ENCODE results near the gene SHMT2. TPM values are rescaled to one million over a fixed set of nuclear protein-coding genes. Genes with fewer than 3 reads are reported as not detected.

The SHMT2 gene
- total and polyA plus RNA-seq, 5 experiments from 2014 or later, result 27.3 to 45.3 (median 31.2) TPM

Small RNA genes within 50 kb of the gene (microRNA-seq; reads per million reads assigned to microRNA genes)
- not detected for gene MIR1228 (ENCODE audit: borderline microRNAs expressed)

Other genes starting within 250 kb of the SHMT2 start
- 10 to 100 TPM; 10.6 to 11.2 TPM for gene ZBTB39, start 223.2 kb upstream of the SHMT2 start, total RNA-seq
- 1 to 10 TPM; 1.7 to 2.8 (median 1.9) TPM for gene ZBTB39, start 223.2 kb upstream of the SHMT2 start, polyA plus RNA-seq
- not detected for gene TAC3, start 213.2 kb upstream of the SHMT2 start, total RNA-seq
- gene TAC3, start 213.2 kb upstream of the SHMT2 start, polyA plus RNA-seq, result not detected
- 1 to 10 TPM in 1 of 2 experiments, under 1 TPM in 1; 0.39 to 1.1 TPM for gene MYO1A, start 179.6 kb upstream of the SHMT2 start, total RNA-seq
- gene MYO1A, start 179.6 kb upstream of the SHMT2 start, polyA plus RNA-seq, result under 1 TPM in 1 of 3 donors, not detected in 2; 0.05 TPM
- gene NEMP1, start 150.9 kb upstream of the SHMT2 start, total RNA-seq, result 10 to 100 TPM; 27.8 to 29.5 TPM
- gene NEMP1, start 150.9 kb upstream of the SHMT2 start, polyA plus RNA-seq, result 1 to 10 TPM; 2.6 to 5.5 (median 4.1) TPM
- 10 to 100 TPM; 16.0 to 19.2 TPM for gene NAB2, start 140.6 kb upstream of the SHMT2 start, total RNA-seq
- gene NAB2, start 140.6 kb upstream of the SHMT2 start, polyA plus RNA-seq, result 1 to 10 TPM; 1.2 to 4.0 (median 1.3) TPM
- gene STAT6, start 118.3 kb upstream of the SHMT2 start, total RNA-seq, result 100 to 1,000 TPM; 298 to 316 TPM
- gene STAT6, start 118.3 kb upstream of the SHMT2 start, polyA plus RNA-seq, result 10 to 100 TPM; 80.2 to 97.1 (median 80.5) TPM
- gene LRP1, start 101.2 kb upstream of the SHMT2 start, total RNA-seq, result 1 to 10 TPM; 4.9 to 6.0 TPM
- gene LRP1, start 101.2 kb upstream of the SHMT2 start, polyA plus RNA-seq, result under 1 TPM in 2 of 3 donors, not detected in 1; 0.51 to 0.52 TPM
- not detected for gene LRP1-AS, start 82.1 kb upstream of the SHMT2 start, total RNA-seq
- gene LRP1-AS, start 82.1 kb upstream of the SHMT2 start, polyA plus RNA-seq, result not detected
- gene NXPH4, start 12.9 kb upstream of the SHMT2 start, total RNA-seq, result under 1 TPM; 0.41 to 0.55 TPM
- not detected for gene NXPH4, start 12.9 kb upstream of the SHMT2 start, polyA plus RNA-seq
- 1 to 10 TPM; 2.5 to 2.6 TPM for gene STAC3, start 21.5 kb downstream of the SHMT2 start, total RNA-seq
- not detected for gene STAC3, start 21.5 kb downstream of the SHMT2 start, polyA plus RNA-seq
- gene R3HDM2, start 201.3 kb downstream of the SHMT2 start, total RNA-seq, result 100 to 1,000 TPM; 104 to 115 TPM
- 10 to 100 TPM in 1 of 3 donors, 1 to 10 TPM in 2; 5.4 to 17.3 (median 7.4) TPM for gene R3HDM2, start 201.3 kb downstream of the SHMT2 start, polyA plus RNA-seq
- gene INHBC, start 205.1 kb downstream of the SHMT2 start, total RNA-seq, result under 1 TPM; 0.18 to 0.19 TPM
- gene INHBC, start 205.1 kb downstream of the SHMT2 start, polyA plus RNA-seq, result not detected
- not detected for gene INHBE, start 225.6 kb downstream of the SHMT2 start, total RNA-seq
- under 1 TPM in 1 of 3 donors, not detected in 2; 0.16 TPM for gene INHBE, start 225.6 kb downstream of the SHMT2 start, polyA plus RNA-seq
- 1 to 10 TPM; 1.9 to 2.7 TPM for gene GLI1, start 230.1 kb downstream of the SHMT2 start, total RNA-seq
- gene GLI1, start 230.1 kb downstream of the SHMT2 start, polyA plus RNA-seq, result not detected